BLaER1 treated with 17β-estradiol and CSF1 and Interleukin-3, amounts not matched to agents 10 nM and 100 nM (cell line): Measurements from ENCODE around the gene ABCB6.

Source experiments
- H3K27ac ChIP-seq, 11 experiments: shearing (Covaris generic); formaldehyde crosslinking; 2 replicates each; pipeline ENCODE4 v1.8.1; 2022
- H3K27me3 ChIP-seq, 11 experiments: shearing (Covaris generic); formaldehyde crosslinking; 2 replicates each; pipeline ENCODE4 v1.8.1; 2022
- H3K36me3 ChIP-seq, 11 experiments: shearing (Covaris generic); formaldehyde crosslinking; 2 replicates each; pipeline ENCODE4 v1.8.1; 2022
- H3K4me1 ChIP-seq, 10 experiments: shearing (Covaris generic); formaldehyde crosslinking; 2 replicates each; pipeline ENCODE4 v1.8.1; 2022
- H3K4me2 ChIP-seq, 11 experiments: shearing (Covaris generic); formaldehyde crosslinking; 2 replicates each; pipeline ENCODE4 v1.8.1; 2022
- H3K4me3 ChIP-seq, 10 experiments: shearing (Covaris generic); formaldehyde crosslinking; 2 replicates each; pipeline ENCODE4 v1.8.1; 2022
- H3K9ac ChIP-seq, 11 experiments: shearing (Covaris generic); formaldehyde crosslinking; 2 replicates each; pipeline ENCODE4 v1.8.1; 2022
- H3K9me3 ChIP-seq, 11 experiments: shearing (Covaris generic); formaldehyde crosslinking; replicated peaks in 1 of 11; 2 replicates each; pipeline ENCODE4 v1.8.1; 2022
- H4K20me1 ChIP-seq, 11 experiments: shearing (Covaris generic); formaldehyde crosslinking; 2 replicates each; pipeline ENCODE4 v1.8.1; 2022
- Cebpa-rat ChIP-seq, 11 experiments: shearing (Covaris generic); IDR thresholded peaks; 2 replicates each; pipeline ENCODE4 v1.8.1; 2022

ABCB6 gene

GRCh38 chr2:219249203-219249980 is 30.6 kb upstream of the ABCB6 start:
- Histone ChIP-seq H3K4me3 (peak overlapping the region; percentile 7 to 59 (median 34); a peak in 16 of 20 replicates), H3K9me3 (no peaks in the 10 kb centered on the region), H3K27ac (peak overlapping the region; percentile 60 to 95 (median 85)), H4K20me1 (peaks cover 0 to 33% (median 0%) of the 10 kb centered on the region in 11 experiments; a peak in 3 of 22 replicates), H3K36me3 (peaks cover 0 to 36% (median 14%) of the 10 kb centered on the region in 11 experiments; a peak in 9 of 22 replicates), H3K4me2 (peak overlapping the region; percentile 91 to 100 (median 99)), H3K27me3 (peaks cover 0 to 20% (median 14%) of the 10 kb centered on the region in 11 experiments; a peak in 10 of 22 replicates), H3K4me1 (peaks cover 82 to 97% (median 96%) of the 10 kb centered on the region in 10 experiments), H3K9ac (peak overlapping the region; percentile 52 to 76 (median 70))
- no peak for TF ChIP-seq Cebpa-rat (IDR thresholded peaks at IDR 0.05)

- no peak for TF ChIP-seq Cebpa-rat (IDR thresholded peaks at IDR 0.05)
- peaks cover 85 to 94% (median 93%) of the 10 kb centered on the region in 10 experiments for H3K4me1 ChIP-seq
- peak overlapping the region; percentile 60 to 95 (median 85) for H3K27ac ChIP-seq
- H3K27me3 ChIP-seq: peaks cover 0 to 20% (median 14%) of the 10 kb centered on the region in 11 experiments; a peak in 10 of 22 replicates
- peaks cover 0 to 27% (median 0%) of the 10 kb centered on the region in 11 experiments; a peak in 2 of 22 replicates for H4K20me1 ChIP-seq
- H3K4me2 ChIP-seq: peak overlapping the region; percentile 91 to 100 (median 99)
- peak overlapping the region in 9 of 10 experiments; percentile 0 to 59 (median 38); a peak in 13 of 20 replicates for H3K4me3 ChIP-seq
- peaks cover 0 to 36% (median 14%) of the 10 kb centered on the region in 11 experiments; a peak in 9 of 22 replicates for H3K36me3 ChIP-seq
- H3K9me3 ChIP-seq: no peaks in the 10 kb centered on the region
- peak overlapping the region; percentile 52 to 76 (median 70) for H3K9ac ChIP-seq
Observed at GRCh38 chr2:219248845-219249202, 30.1 kb upstream of the ABCB6 start.

GRCh38 chr2:219247678-219248642 is 29.2 kb upstream of the ABCB6 start:
- Histone ChIP-seq H3K27me3 (peaks cover 0 to 13% (median 9%) of the 10 kb centered on the region in 11 experiments; a peak in 10 of 22 replicates), H3K9ac (peak overlapping the region in 4 of 11 experiments; percentile 10 to 70 (median 33); a peak in 4 of 22 replicates), H3K36me3 (peaks cover 0 to 36% (median 14%) of the 10 kb centered on the region in 11 experiments; a peak in 9 of 22 replicates), H4K20me1 (peaks cover 0 to 23% (median 0%) of the 10 kb centered on the region in 11 experiments; a peak in 2 of 22 replicates), H3K27ac (peak overlapping the region in 9 of 11 experiments; percentile 17 to 95 (median 67); a peak in 14 of 22 replicates), H3K4me3 (peak overlapping the region in 4 of 10 experiments; percentile 6 to 93 (median 36); a peak in 5 of 20 replicates), H3K4me1 (peaks cover 82 to 85% (median 84%) of the 10 kb centered on the region in 10 experiments), H3K9me3 (no peaks in the 10 kb centered on the region), H3K4me2 (peak overlapping the region; percentile 91 to 100 (median 99))
- TF ChIP-seq Cebpa-rat (IDR thresholded peaks at IDR 0.05): no peak

GRCh38 chr2:219246559-219246958 is 27.8 kb upstream of the ABCB6 start:
- peak overlapping the region in 5 of 11 experiments; percentile 15 to 95 (median 93); a peak in 7 of 22 replicates for H3K27ac ChIP-seq
- peak overlapping the region in 9 of 10 experiments; percentile 7 to 93 (median 84); a peak in 9 of 20 replicates for H3K4me3 ChIP-seq
- peaks cover 68 to 71% (median 70%) of the 10 kb centered on the region in 10 experiments for H3K4me1 ChIP-seq
- no peaks in the 10 kb centered on the region for H3K9me3 ChIP-seq
- no peaks in the 10 kb centered on the region; a peak in 1 of 22 replicates for H3K27me3 ChIP-seq
- peak overlapping the region; percentile 91 to 100 (median 99) for H3K4me2 ChIP-seq
- no peak for TF ChIP-seq Cebpa-rat (IDR thresholded peaks at IDR 0.05)
- H3K36me3 ChIP-seq: peaks cover 0 to 36% (median 14%) of the 10 kb centered on the region in 11 experiments; a peak in 9 of 22 replicates
- peaks cover 0 to 19% (median 0%) of the 10 kb centered on the region in 11 experiments; a peak in 2 of 22 replicates for H4K20me1 ChIP-seq
- H3K9ac ChIP-seq: peak overlapping the region in 3 of 11 experiments; percentile 3 to 86 (median 21); a peak in 3 of 22 replicates

GRCh38 chr2:219245899-219246230 is 27.1 kb upstream of the ABCB6 start:
- Histone ChIP-seq H4K20me1 (peaks cover 0 to 15% (median 0%) of the 10 kb centered on the region in 11 experiments; a peak in 2 of 22 replicates), H3K4me1 (peaks cover 61 to 64% (median 63%) of the 10 kb centered on the region in 10 experiments), H3K36me3 (peaks cover 0 to 30% (median 7%) of the 10 kb centered on the region in 11 experiments; a peak in 9 of 22 replicates), H3K9ac (peak overlapping the region; percentile 86 to 94 (median 90)), H3K4me2 (peak overlapping the region; percentile 91 to 100 (median 99)), H3K9me3 (no peaks in the 10 kb centered on the region), H3K27me3 (no peaks in the 10 kb centered on the region), H3K4me3 (peak overlapping the region; percentile 73 to 93 (median 83)), H3K27ac (peak overlapping the region; percentile 83 to 95 (median 91))
- no peak for TF ChIP-seq Cebpa-rat (IDR thresholded peaks at IDR 0.05)

GRCh38 chr2:219245148-219245898 is 26.6 kb upstream of the ABCB6 start, which contains the start of the genes GLB1L and STK16:
GLB1L (minus strand) TSS chr2:219245444; CDS start chr2:219243573, 1,871 bp downstream.
STK16 (plus strand) TSS chr2:219245479; CDS start chr2:219246000, 521 bp downstream.
- H3K27ac ChIP-seq: peak within 1 kb of the TSS; percentile 83 to 95 (median 91)
- no peaks in the 10 kb centered on the region for H3K27me3 ChIP-seq
- H4K20me1 ChIP-seq: peaks cover 0 to 15% (median 0%) of the 10 kb centered on the region in 11 experiments; a peak in 2 of 22 replicates
- TF ChIP-seq Cebpa-rat (IDR thresholded peaks at IDR 0.05): no peak
- peak within 1 kb of the TSS; percentile 73 to 93 (median 83) for H3K4me3 ChIP-seq
- H3K9ac ChIP-seq: peak within 1 kb of the TSS; percentile 86 to 94 (median 90)
- H3K9me3 ChIP-seq: no peaks in the 10 kb centered on the region
- H3K36me3 ChIP-seq: peaks cover 0 to 25% (median 3%) of the 10 kb centered on the region in 11 experiments; a peak in 9 of 22 replicates
- H3K4me2 ChIP-seq: peak within 1 kb of the TSS; percentile 91 to 100 (median 99)
- peaks cover 55 to 59% (median 58%) of the 10 kb centered on the region in 10 experiments for H3K4me1 ChIP-seq

- H3K36me3 ChIP-seq: peaks cover 0 to 24% (median 3%) of the 10 kb centered on the region in 11 experiments; a peak in 7 of 22 replicates
- peak overlapping the region; percentile 91 to 100 (median 99) for H3K4me2 ChIP-seq
- no peaks in the 10 kb centered on the region for H3K9me3 ChIP-seq
- peak overlapping the region; percentile 83 to 95 (median 91); a peak in 21 of 22 replicates for H3K27ac ChIP-seq
- H4K20me1 ChIP-seq: peaks cover 0 to 12% (median 0%) of the 10 kb centered on the region in 11 experiments; a peak in 2 of 22 replicates
- peak overlapping the region; percentile 73 to 93 (median 83) for H3K4me3 ChIP-seq
- peak overlapping the region; percentile 86 to 94 (median 90) for H3K9ac ChIP-seq
- no peaks in the 10 kb centered on the region for H3K27me3 ChIP-seq
- TF ChIP-seq Cebpa-rat (IDR thresholded peaks at IDR 0.05): no peak
- H3K4me1 ChIP-seq: peaks cover 50 to 54% (median 52%) of the 10 kb centered on the region in 10 experiments
Observed at GRCh38 chr2:219244789-219245147, 26.0 kb upstream of the ABCB6 start.
